GM19455 (cell line): Measurements from ENCODE around the gene PCDHGA12.
A peak's percentile ranks its signal among the peaks of the same experiment; 100 is the strongest.
"Not testable (repeated sequence)": the region's sequence is repeated elsewhere in the genome, so short reads cannot be mapped to it uniquely, and the experiment has no call there.

Experiments
- ATAC-seq: cut with Tn5 transposase; IDR thresholded peaks from one replicate; pipeline ENCODE4 v1.9.1; 2021; ENCODE audit not compliant: unreplicated experiment

PCDHGA12 gene

GRCh38 chr5:141407790-141408505 is 22.4 kb upstream of the PCDHGA12 start, which contains the start of gene PCDHGB6:
Gene PCDHGB6 (plus strand): TSS chr5:141408021. CDS start chr5:141408203, 182 bp downstream.
- ATAC-seq = peak; percentile 49

GRCh38 chr5:141409598-141410306 is 20.6 kb upstream of the PCDHGA12 start:
- no peak for ATAC-seq

GRCh38 chr5:141411575-141411974 is 18.7 kb upstream of the PCDHGA12 start:
- ATAC-seq = no peak

GRCh38 chr5:141412854-141413539 is 17.3 kb upstream of the PCDHGA12 start, which contains the start of gene PCDHGA10:
Gene PCDHGA10 (plus strand): TSS chr5:141412987. CDS start chr5:141413176, 189 bp downstream.
- ATAC-seq = peak; percentile 89

- ATAC-seq = no peak
Measured at GRCh38 chr5:141413540-141414069, 16.7 kb upstream of the PCDHGA12 start.

GRCh38 chr5:141414548-141415274 is 15.6 kb upstream of the PCDHGA12 start:
- not testable (repeated sequence) for ATAC-seq

GRCh38 chr5:141415275-141415618 is 15.1 kb upstream of the PCDHGA12 start:
- not testable (repeated sequence) for ATAC-seq

- ATAC-seq = not testable (repeated sequence)
Measured at GRCh38 chr5:141417494-141418172, 12.7 kb upstream of the PCDHGA12 start, which contains the start of gene PCDHGB7. Gene PCDHGB7 (plus strand): TSS chr5:141417677. CDS start chr5:141417860, 183 bp downstream.

- ATAC-seq = no peak
Measured at GRCh38 chr5:141419074-141419880, 11.0 kb upstream of the PCDHGA12 start.

- no peak for ATAC-seq
Measured at GRCh38 chr5:141420855-141421488, 9.3 kb upstream of the PCDHGA12 start, which contains the start of gene PCDHGA11. Gene PCDHGA11 (plus strand): TSS chr5:141421051. CDS start chr5:141421228, 177 bp downstream.

- ATAC-seq = no peak
Measured at GRCh38 chr5:141421489-141421855, 8.8 kb upstream of the PCDHGA12 start.

- ATAC-seq = no peak
Measured at GRCh38 chr5:141422742-141423291, 7.5 kb upstream of the PCDHGA12 start.

- no peak for ATAC-seq
Measured at GRCh38 chr5:141427783-141428426, 2.4 kb upstream of the PCDHGA12 start.

- peak; percentile 54 for ATAC-seq
Measured at GRCh38 chr5:141431286-141431685, 979 bp downstream of the PCDHGA12 start.

GRCh38 chr5:141432308-141432707 is 2.0 kb downstream of the PCDHGA12 start:
- ATAC-seq = not testable (repeated sequence)

GRCh38 chr5:141432726-141433125 is 2.4 kb downstream of the PCDHGA12 start:
- ATAC-seq = not testable (repeated sequence)

- ATAC-seq = no peak
Measured at GRCh38 chr5:141434006-141434405, 3.7 kb downstream of the PCDHGA12 start.

GRCh38 chr5:141437221-141437620 is 6.9 kb downstream of the PCDHGA12 start:
- no peak for ATAC-seq
